GM21737 (cell line): ENCODE data around the gene ARVCF.

Experiments used
- ATAC-seq: cut with Tn5 transposase; IDR thresholded peaks from one replicate; pipeline ENCODE4 v1.9.1; 2021; ENCODE audit warnings: mild to moderate bottlenecking, moderate library complexity; ENCODE audit not compliant: unreplicated experiment

Gene ARVCF

GRCh38 chr22:19921544-19922081 is 95.0 kb downstream of the ARVCF start:
- ATAC-seq, result no peak
